Activated CD4-positive, alpha-beta T cell treated with anti-CD3 and anti-CD28 coated beads, Interleukin-2, Interleukin-6, amounts not matched to agents 100 ng/mL and 50 ng/mL, durations not matched to agents 16 hours and 8 hours (primary cell): ENCODE results near the gene PLA2G4B.

Experiments
- DNase-seq: peaks from one replicate; pipeline ENCODE4 v3.0.0-alpha.2; 2020

The PLA2G4B gene

GRCh38 chr15:41872166-41872747, 33.6 kb downstream of the PLA2G4B start:
- no peak for DNase-seq

- no peak for DNase-seq
Observed at GRCh38 chr15:41873711-41874110, 35.1 kb downstream of the PLA2G4B start.

- no peak for DNase-seq
Observed at GRCh38 chr15:41874736-41875135, 36.1 kb downstream of the PLA2G4B start.

- DNase-seq = no peak
Observed at GRCh38 chr15:41876007-41876406, 37.4 kb downstream of the PLA2G4B start.

- no peak for DNase-seq
Observed at GRCh38 chr15:41876689-41877088, 38.0 kb downstream of the PLA2G4B start.

GRCh38 chr15:41877631-41878354, 39.1 kb downstream of the PLA2G4B start:
- no peak for DNase-seq

GRCh38 chr15:41878355-41878699, 39.7 kb downstream of the PLA2G4B start:
- no peak for DNase-seq

- DNase-seq = no peak
Observed at GRCh38 chr15:41879321-41879845, 40.7 kb downstream of the PLA2G4B start.

- DNase-seq = no peak
Observed at GRCh38 chr15:41880156-41880877, 41.7 kb downstream of the PLA2G4B start.

GRCh38 chr15:41881086-41881485, 42.4 kb downstream of the PLA2G4B start:
- DNase-seq = no peak

- DNase-seq = no peak
Observed at GRCh38 chr15:41881550-41881919, 42.9 kb downstream of the PLA2G4B start.

GRCh38 chr15:41881920-41882688, 43.5 kb downstream of the PLA2G4B start:
- DNase-seq = no peak

- no peak for DNase-seq
Observed at GRCh38 chr15:41882689-41883483, 44.2 kb downstream of the PLA2G4B start.

- no peak for DNase-seq
Observed at GRCh38 chr15:41883484-41883825, 44.8 kb downstream of the PLA2G4B start.

GRCh38 chr15:41884458-41884857, 45.8 kb downstream of the PLA2G4B start:
- DNase-seq = no peak

GRCh38 chr15:41885321-41885720, 46.7 kb downstream of the PLA2G4B start:
- DNase-seq = no peak

GRCh38 chr15:41885841-41886240, 47.2 kb downstream of the PLA2G4B start:
- no peak for DNase-seq

GRCh38 chr15:41886741-41887140, 48.1 kb downstream of the PLA2G4B start:
- no peak for DNase-seq

GRCh38 chr15:41887161-41887560, 48.5 kb downstream of the PLA2G4B start:
- no peak for DNase-seq

GRCh38 chr15:41887893-41888292, 49.2 kb downstream of the PLA2G4B start:
- DNase-seq = no peak

GRCh38 chr15:41888662-41889253, 50.1 kb downstream of the PLA2G4B start:
- peak; percentile 20 for DNase-seq

GRCh38 chr15:41890050-41890690, 51.5 kb downstream of the PLA2G4B start:
- no peak for DNase-seq
